GM12878 (cell line): ENCODE measurements around the gene TEX50. TPM values are rescaled to one million over a fixed set of nuclear protein-coding genes. Genes with fewer than 3 reads are reported as not detected.

ENCODE experiments used
- ATAC-seq: fragments of 200-7000 bp; cut with Tn5 transposase; 3 replicates; pipeline ENCODE4 v1.9.1; 2020; ENCODE audit warnings: mild to moderate bottlenecking, moderate library complexity
- BruUV-seq: library from RNA; stranded (reverse); fragments of 400-500 nt; replicated peaks from 2 replicates; lab custom pipeline; 2021; lab: Mats Ljungman, UMichigan
- CTCF ChIA-PET: fragments of 300-600 bp; sonication (Branson Sonifier 250); formaldehyde crosslinking; extraction: SDS; loops from one replicate; lab custom pipeline; 2021; ENCODE audit warnings: inconsistent platforms; lab: Yijun Ruan, JAX
- POLR2A ChIA-PET: fragments of 350-600 bp; formaldehyde crosslinking; extraction: SDS; loops from one replicate; lab custom pipeline; 2021; ENCODE audit warnings: inconsistent platforms; lab: Charles Lee
- RAD21 ChIA-PET: fragments of 300-600 bp; sonication (Branson Sonifier 250); formaldehyde crosslinking; loops from one replicate; lab custom pipeline; 2023; ENCODE audit warnings: antibody characterized with exemption; ENCODE audit not compliant: unreplicated experiment; lab: Charles Lee
- SMC1A ChIA-PET: fragments of 300-600 bp; sonication (Branson Sonifier 250); formaldehyde crosslinking; loops from one replicate; lab custom pipeline; 2023; ENCODE audit not compliant: unreplicated experiment, uncharacterized antibody; lab: Charles Lee
- DNase-seq: peaks from one replicate; pipeline ENCODE4 v3.0.0-alpha.2; 2011; ENCODE audit warnings: low read depth, low spot score
- FAIRE-seq: peaks from 3 replicates; lab custom pipeline; 2011; peaks lifted over from hg19 to GRCh38; lab: Jason Lieb, UNC
- H2AFZ ChIP-seq: 2 replicates; pipeline ENCODE4 v1.6.0; 2011; ENCODE audit warnings: low read depth, low read length, control low read depth; ENCODE audit not compliant: control insufficient read depth
- H3K27ac ChIP-seq: 2 replicates; pipeline ENCODE4 v1.5.1; 2011; ENCODE audit warnings: control low read depth; ENCODE audit not compliant: control insufficient read depth, insufficient read depth
- H3K27me3 ChIP-seq, 2 experiments: replicated peaks in 1 of 2; 2 replicates each; pipeline versions ENCODE4 v1.6.0 to v1.6.1; 2011; ENCODE audit warnings: low read length in 1 of 2; ENCODE audit not compliant: control insufficient read depth in 2 of 2, insufficient read depth in 2 of 2
- H3K36me3 ChIP-seq, 2 experiments: 2 replicates each; pipeline ENCODE4 v1.5.1; 2011; ENCODE audit warnings: low read length in 1 of 2; ENCODE audit not compliant: control insufficient read depth in 2 of 2, insufficient read depth in 2 of 2
- H3K4me1 ChIP-seq: 2 replicates; pipeline ENCODE4 v1.6.1; 2011; ENCODE audit warnings: mild to moderate bottlenecking, low read length, moderate library complexity, mixed read lengths; ENCODE audit not compliant: control insufficient read depth, insufficient read depth
- H3K4me2 ChIP-seq: 2 replicates; pipeline ENCODE4 v1.6.0; 2011; ENCODE audit warnings: control low read depth; ENCODE audit not compliant: control insufficient read depth, insufficient read depth
- H3K4me3 ChIP-seq: fragments of 200-600 bp; sonication (generic); 2 replicates; pipeline ENCODE4 v1.5.1; 2016
- H3K79me2 ChIP-seq: 2 replicates; pipeline ENCODE4 v1.6.0; 2011; ENCODE audit warnings: low read length; ENCODE audit not compliant: control insufficient read depth, insufficient read depth
- H3K9ac ChIP-seq: 2 replicates; pipeline ENCODE4 v1.8.0; 2011; ENCODE audit warnings: low read length, control low read depth, mixed read lengths; ENCODE audit not compliant: control insufficient read depth, insufficient read depth
- H3K9me3 ChIP-seq: replicated peaks from 3 replicates; pipeline ENCODE4 v1.5.1; 2011; ENCODE audit warnings: mild to moderate bottlenecking, low read length; ENCODE audit not compliant: control insufficient read depth, insufficient read depth
- H4K20me1 ChIP-seq: 2 replicates; pipeline ENCODE4 v1.6.0; 2011; ENCODE audit not compliant: control insufficient read depth, insufficient read depth
- ASH2L ChIP-seq: fragments of 300-600, 200-600 bp; sonication (generic); IDR thresholded peaks from 2 replicates; pipeline ENCODE4 v1.6.1; 2017; ENCODE audit warnings: low read depth, mild to moderate bottlenecking, borderline replicate concordance
- RAD21 ChIP-seq: IDR thresholded peaks from 2 replicates; pipeline ENCODE4 v1.6.1; 2011; ENCODE audit warnings: mild to moderate bottlenecking, low read depth, low read length, moderate library complexity; ENCODE audit not compliant: insufficient read depth
- SMAD5 ChIP-seq: IDR thresholded peaks from 2 replicates; pipeline ENCODE4 v1.6.1; 2016; ENCODE audit warnings: antibody characterized with exemption, low read depth
- TAF1 ChIP-seq: IDR thresholded peaks from 2 replicates; pipeline ENCODE4 v1.6.1; 2011; ENCODE audit warnings: mild to moderate bottlenecking, low read depth, low read length, borderline replicate concordance
- TBL1XR1 ChIP-seq: IDR thresholded peaks from 2 replicates; pipeline ENCODE4 v1.6.1; 2012; ENCODE audit warnings: low read depth, low read length, improper control_type of control experiment
- ZNF207 ChIP-seq: fragments of 450-650 bp; IDR thresholded peaks from 2 replicates; pipeline ENCODE4 v1.6.1; 2014; ENCODE audit warnings: antibody characterized with exemption, mild to moderate bottlenecking, borderline replicate concordance
- ZNF274 ChIP-seq: IDR thresholded peaks from one replicate; pipeline ENCODE4 v1.8.0; 2011; ENCODE audit not compliant: insufficient read length, insufficient read depth
- in situ Hi-C: fragments of 300-500 bp; cut with MboI; formaldehyde crosslinking; loops from 9 replicates; pipeline ENCODE4 v1.14.3; 2018; ENCODE audit warnings: mixed read lengths
- intact Hi-C: fragments of 100-400 bp; cut with micrococcal nuclease; formaldehyde crosslinking; loops from one replicate; pipeline ENCODE4 v1.14.2; 2022; ENCODE audit not compliant: unreplicated experiment
- polyA plus RNA-seq, 11 experiments: library from polyadenylated mRNA; depleted of rRNA in 4 of 11; unstranded in 6 of 11; stranded (reverse) in 5 of 11; fragments of >200 nt; fragmentation: Nextera tagmentation in 4 of 11; fragmentation: Illumina TruSeq in 1 of 11; extraction: Ambion mirVana in 4 of 11; extraction: Trizol in 1 of 11; gene quantifications; 1 replicate in 1 of 11; 2 replicates in 10 of 11; pipeline versions ENCODE4 v1.2.1 to v1.2.3, GENCODE V29; 2011 to 2016; ENCODE audit warnings: inconsistent platforms in 2 of 11, missing spikeins in 2 of 11, low read depth in 1 of 11
- total RNA-seq, 4 experiments: library from RNA; depleted of rRNA in 3 of 4; stranded (reverse); fragments of >200 nt in 3 of 4; fragmentation: Illumina TruSeq in 1 of 4; extraction: Trizol in 1 of 4; gene quantifications; 2 replicates each; pipeline versions ENCODE4 v1.2.1 to v1.2.3, GENCODE V29; 2013 to 2021
- TF ChIP-seq, protein P1 (sequence below): fragments of 450-650 bp; IDR thresholded peaks from 2 replicates; pipeline ENCODE4 v1.6.1; 2017; ENCODE audit warnings: borderline replicate concordance
- TF ChIP-seq, protein P2 (sequence below): fragments of 450-650 bp; conservative IDR thresholded peaks from 2 replicates; pipeline ENCODE4 v1.6.1; 2017; ENCODE audit warnings: mild to moderate bottlenecking, moderate library complexity
- TF ChIP-seq, protein P3 (sequence below): IDR thresholded peaks from 2 replicates; pipeline ENCODE4 v1.6.1; 2011; ENCODE audit warnings: borderline replicate concordance, low read depth, mild to moderate bottlenecking, moderate library complexity, mixed read lengths, low read length; ENCODE audit not compliant: insufficient read depth; ENCODE audit errors: extremely low read length
- TF ChIP-seq, protein P4 (sequence below): IDR thresholded peaks from 2 replicates; pipeline ENCODE4 v1.6.1; 2011; ENCODE audit warnings: low read depth, mild to moderate bottlenecking, low read length, moderate library complexity, borderline replicate concordance; ENCODE audit errors: extremely low read depth
- TF ChIP-seq, protein P5 (sequence below): fragments of 450-650 bp; IDR thresholded peaks from 2 replicates; pipeline ENCODE4 v1.6.1; 2017; ENCODE audit warnings: mild to moderate bottlenecking, moderate library complexity

The TEX50 gene
- total and polyA plus RNA-seq, 10 of the 15 experiments (the other 5 are each of a cell fraction or from before 2014, with no cell fraction given), result not detected

DNA sequence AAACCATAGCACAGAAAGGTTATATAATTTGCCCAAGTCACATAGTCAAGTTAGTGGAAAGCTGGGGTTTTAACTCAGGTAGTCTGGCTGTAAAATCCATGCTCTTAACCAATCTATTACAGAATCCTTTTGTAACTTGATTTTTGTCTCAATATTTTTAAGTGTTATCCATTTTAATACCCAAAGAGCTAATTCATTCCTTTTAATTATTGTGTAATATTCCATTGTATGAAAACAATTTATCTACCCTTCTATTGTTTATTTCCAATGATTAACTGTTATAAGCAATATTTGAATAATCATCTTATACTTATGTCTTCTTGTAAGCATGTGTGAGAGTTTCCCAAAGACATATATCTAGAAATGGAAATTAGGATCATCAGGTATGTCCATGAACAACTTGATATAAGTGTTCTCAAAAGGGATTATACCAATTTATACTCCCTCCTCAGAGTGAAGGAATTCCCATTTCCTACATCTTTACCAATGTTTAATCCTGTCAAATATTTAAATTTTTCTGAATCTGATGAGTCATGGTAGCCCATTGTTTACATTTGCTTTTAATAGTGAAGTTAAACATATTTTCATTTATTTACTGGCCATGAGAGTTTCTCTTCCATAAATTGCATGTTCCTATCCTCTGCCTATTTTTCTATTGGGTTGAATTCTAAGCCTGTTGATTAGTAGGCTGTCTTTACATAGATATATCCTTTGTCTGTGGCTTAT is 13.9 kb downstream of the TEX50 start:
- TF ChIP-seq SMAD5 (no peak), RAD21 (no peak), TBL1XR1 (no peak), ASH2L (no peak), ZNF274 (no peak), TAF1 (no peak), ZNF207 (no peak)
- TF ChIP-seq, protein P1, sequence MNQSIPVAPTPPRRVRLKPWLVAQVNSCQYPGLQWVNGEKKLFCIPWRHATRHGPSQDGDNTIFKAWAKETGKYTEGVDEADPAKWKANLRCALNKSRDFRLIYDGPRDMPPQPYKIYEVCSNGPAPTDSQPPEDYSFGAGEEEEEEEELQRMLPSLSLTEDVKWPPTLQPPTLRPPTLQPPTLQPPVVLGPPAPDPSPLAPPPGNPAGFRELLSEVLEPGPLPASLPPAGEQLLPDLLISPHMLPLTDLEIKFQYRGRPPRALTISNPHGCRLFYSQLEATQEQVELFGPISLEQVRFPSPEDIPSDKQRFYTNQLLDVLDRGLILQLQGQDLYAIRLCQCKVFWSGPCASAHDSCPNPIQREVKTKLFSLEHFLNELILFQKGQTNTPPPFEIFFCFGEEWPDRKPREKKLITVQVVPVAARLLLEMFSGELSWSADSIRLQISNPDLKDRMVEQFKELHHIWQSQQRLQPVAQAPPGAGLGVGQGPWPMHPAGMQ, result no peak
- TF ChIP-seq, protein P2, sequence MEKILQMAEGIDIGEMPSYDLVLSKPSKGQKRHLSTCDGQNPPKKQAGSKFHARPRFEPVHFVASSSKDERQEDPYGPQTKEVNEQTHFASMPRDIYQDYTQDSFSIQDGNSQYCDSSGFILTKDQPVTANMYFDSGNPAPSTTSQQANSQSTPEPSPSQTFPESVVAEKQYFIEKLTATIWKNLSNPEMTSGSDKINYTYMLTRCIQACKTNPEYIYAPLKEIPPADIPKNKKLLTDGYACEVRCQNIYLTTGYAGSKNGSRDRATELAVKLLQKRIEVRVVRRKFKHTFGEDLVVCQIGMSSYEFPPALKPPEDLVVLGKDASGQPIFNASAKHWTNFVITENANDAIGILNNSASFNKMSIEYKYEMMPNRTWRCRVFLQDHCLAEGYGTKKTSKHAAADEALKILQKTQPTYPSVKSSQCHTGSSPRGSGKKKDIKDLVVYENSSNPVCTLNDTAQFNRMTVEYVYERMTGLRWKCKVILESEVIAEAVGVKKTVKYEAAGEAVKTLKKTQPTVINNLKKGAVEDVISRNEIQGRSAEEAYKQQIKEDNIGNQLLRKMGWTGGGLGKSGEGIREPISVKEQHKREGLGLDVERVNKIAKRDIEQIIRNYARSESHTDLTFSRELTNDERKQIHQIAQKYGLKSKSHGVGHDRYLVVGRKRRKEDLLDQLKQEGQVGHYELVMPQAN, result no peak
- TF ChIP-seq, protein P3, sequence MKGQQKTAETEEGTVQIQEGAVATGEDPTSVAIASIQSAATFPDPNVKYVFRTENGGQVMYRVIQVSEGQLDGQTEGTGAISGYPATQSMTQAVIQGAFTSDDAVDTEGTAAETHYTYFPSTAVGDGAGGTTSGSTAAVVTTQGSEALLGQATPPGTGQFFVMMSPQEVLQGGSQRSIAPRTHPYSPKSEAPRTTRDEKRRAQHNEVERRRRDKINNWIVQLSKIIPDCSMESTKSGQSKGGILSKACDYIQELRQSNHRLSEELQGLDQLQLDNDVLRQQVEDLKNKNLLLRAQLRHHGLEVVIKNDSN, result no peak
- TF ChIP-seq, protein P4, sequence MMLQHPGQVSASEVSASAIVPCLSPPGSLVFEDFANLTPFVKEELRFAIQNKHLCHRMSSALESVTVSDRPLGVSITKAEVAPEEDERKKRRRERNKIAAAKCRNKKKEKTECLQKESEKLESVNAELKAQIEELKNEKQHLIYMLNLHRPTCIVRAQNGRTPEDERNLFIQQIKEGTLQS, result no peak
- TF ChIP-seq, protein P5, sequence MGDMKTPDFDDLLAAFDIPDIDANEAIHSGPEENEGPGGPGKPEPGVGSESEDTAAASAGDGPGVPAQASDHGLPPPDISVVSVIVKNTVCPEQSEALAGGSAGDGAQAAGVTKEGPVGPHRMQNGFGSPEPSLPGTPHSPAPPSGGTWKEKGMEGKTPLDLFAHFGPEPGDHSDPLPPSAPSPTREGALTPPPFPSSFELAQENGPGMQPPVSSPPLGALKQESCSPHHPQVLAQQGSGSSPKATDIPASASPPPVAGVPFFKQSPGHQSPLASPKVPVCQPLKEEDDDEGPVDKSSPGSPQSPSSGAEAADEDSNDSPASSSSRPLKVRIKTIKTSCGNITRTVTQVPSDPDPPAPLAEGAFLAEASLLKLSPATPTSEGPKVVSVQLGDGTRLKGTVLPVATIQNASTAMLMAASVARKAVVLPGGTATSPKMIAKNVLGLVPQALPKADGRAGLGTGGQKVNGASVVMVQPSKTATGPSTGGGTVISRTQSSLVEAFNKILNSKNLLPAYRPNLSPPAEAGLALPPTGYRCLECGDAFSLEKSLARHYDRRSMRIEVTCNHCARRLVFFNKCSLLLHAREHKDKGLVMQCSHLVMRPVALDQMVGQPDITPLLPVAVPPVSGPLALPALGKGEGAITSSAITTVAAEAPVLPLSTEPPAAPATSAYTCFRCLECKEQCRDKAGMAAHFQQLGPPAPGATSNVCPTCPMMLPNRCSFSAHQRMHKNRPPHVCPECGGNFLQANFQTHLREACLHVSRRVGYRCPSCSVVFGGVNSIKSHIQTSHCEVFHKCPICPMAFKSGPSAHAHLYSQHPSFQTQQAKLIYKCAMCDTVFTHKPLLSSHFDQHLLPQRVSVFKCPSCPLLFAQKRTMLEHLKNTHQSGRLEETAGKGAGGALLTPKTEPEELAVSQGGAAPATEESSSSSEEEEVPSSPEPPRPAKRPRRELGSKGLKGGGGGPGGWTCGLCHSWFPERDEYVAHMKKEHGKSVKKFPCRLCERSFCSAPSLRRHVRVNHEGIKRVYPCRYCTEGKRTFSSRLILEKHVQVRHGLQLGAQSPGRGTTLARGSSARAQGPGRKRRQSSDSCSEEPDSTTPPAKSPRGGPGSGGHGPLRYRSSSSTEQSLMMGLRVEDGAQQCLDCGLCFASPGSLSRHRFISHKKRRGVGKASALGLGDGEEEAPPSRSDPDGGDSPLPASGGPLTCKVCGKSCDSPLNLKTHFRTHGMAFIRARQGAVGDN, result no peak
- Histone ChIP-seq H3K27me3 (no peaks in the 10 kb centered on the region), H3K4me1 (no peaks in the 10 kb centered on the region), H4K20me1 (no peaks in the 10 kb centered on the region), H3K9ac (no peak overlapping the region), H3K36me3 (no peaks in the 10 kb centered on the region), H3K27ac (no peak overlapping the region), H3K4me2 (no peak overlapping the region), H3K4me3 (no peak overlapping the region), H3K9me3 (no peaks in the 10 kb centered on the region), H3K79me2 (no peaks in the 10 kb centered on the region), H2AFZ (no peak overlapping the region)
- no peak for ATAC-seq
- BruUV-seq, result no TSS peak
- RAD21 ChIA-PET, result no interaction called here
- CTCF ChIA-PET, result no interaction called here
- in situ Hi-C loops (no loop called here), intact Hi-C loops (no loop called here)
- no peak for DNase-seq
- POLR2A ChIA-PET, result interaction anchor here (0.5 kb wide), 1 partner anchor 29 kb away, joined by 4 read pairs; no protein-coding TSS in a partner anchor
- no peak for FAIRE-seq
- SMC1A ChIA-PET, result no interaction called here
